ENCODE measurements around the gene PIK3AP1.

PIK3AP1 gene

GRCh38 chr10:96670786-96671185 lies 49.5 kb downstream of the PIK3AP1 start:
- no peak for DNase-seq

DNA sequence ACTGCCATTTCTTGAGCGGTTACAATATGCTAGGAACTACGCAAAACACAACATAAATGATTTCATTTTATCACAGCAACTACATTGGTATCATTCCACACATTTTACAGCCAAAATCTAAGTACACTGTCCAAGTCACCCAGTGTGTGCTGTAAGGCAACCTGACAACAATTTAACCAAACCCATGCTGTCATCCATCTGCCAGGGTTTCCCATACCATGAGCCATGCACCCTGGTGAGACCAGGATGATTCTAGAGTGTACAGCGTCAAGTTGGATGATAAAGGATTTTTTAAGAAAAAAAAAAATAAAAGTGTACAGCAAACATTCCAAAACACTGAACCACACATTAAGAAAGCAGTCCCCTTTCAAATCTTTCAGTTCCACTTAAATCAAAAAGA lies 52.9 kb downstream of the PIK3AP1 start:
- DNase-seq: no peak

DNA sequence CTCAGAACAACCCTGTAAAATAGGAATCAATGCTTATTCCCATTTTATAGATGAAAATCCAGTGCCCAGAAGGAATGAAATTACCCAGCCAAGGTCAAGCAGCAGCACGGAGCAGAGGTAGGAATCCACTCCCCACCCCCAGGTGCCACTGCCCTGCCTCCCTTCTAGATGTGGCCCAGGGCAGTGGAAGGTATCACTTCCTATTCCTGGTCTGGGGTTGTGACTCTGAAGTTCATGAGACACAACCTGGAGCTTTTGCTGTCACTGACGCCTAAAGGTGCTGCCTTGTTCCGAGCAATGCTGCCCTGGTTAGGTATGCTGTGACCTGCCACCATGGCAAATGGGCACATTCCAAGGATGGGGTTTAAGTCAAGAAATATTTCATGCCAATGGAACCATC lies 53.6 kb downstream of the PIK3AP1 start:
- DNase-seq: no peak

- DNase-seq: no peak
These were observed 55.0 kb downstream of the PIK3AP1 start for GRCh38 chr10:96665306-96665705.

- DNase-seq: peak; percentile 77
These were observed 55.8 kb downstream of the PIK3AP1 start for GRCh38 chr10:96664563-96664962.

- no peak for DNase-seq
These were observed 56.5 kb downstream of the PIK3AP1 start for GRCh38 chr10:96663797-96664196.

GRCh38 chr10:96661632-96662031 lies 58.7 kb downstream of the PIK3AP1 start:
- no peak for DNase-seq

DNA sequence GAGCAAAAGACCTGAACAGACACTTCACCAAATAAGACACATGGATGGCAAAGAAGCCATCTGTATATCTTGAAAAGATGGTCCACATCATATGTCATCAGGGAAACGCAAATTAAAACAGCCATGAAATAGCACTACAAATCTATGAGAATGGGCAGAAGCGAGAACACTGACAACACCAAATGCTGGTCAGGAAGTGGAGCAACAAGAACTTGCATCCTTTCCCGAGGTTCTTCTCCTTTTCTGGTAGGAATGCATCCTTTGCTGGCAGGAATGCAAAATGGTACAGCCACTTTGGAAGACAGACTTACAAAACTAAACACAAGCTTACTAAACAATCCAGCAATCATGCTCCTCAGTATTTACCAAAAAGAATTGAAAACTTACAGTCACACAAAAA lies 60.0 kb downstream of the PIK3AP1 start:
- DNase-seq: no peak

DNA sequence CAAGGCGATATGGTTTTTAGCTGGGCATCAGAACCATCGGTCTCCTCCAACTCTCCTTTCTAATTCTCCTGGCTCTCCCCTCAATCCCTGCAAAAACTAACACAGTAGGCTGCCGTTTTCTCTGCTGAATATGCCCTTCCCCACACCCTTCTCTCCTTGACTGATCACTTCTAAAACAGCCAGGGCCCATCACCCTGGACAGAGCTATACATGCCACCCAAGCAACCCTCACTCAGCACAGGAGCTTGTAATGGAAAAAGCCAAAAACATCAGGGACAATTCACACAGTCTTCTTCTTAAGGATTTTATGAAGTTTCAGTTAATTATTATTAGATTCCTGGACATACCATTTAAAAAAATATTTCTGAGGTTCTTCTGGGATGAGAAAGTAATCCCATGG lies 61.5 kb downstream of the PIK3AP1 start:
- DNase-seq: no peak

- DNase-seq: no peak
These were observed 62.9 kb downstream of the PIK3AP1 start for GRCh38 chr10:96657385-96657784.

DNA sequence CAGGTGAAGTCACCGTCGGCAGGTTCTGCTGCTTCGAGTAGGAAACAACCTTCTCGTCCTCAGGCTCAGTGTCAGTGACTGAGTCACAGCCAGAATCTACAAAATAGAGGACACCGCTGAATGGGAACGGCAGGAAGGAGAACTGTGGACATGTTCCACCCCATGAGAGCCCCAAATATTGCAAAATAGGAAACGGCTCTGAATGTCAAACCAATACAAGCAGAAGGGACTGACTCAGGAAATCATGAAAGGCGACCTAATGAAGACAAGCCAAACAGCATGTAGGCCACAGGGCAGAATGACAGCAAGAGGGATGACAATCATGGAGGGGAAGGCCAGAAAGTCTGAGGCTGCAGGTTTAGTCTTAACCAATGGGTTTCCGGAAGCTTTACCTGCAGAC lies 63.5 kb downstream of the PIK3AP1 start:
- DNase-seq: no peak

- DNase-seq: no peak
These were observed 64.1 kb downstream of the PIK3AP1 start for GRCh38 chr10:96656198-96656577.

DNA sequence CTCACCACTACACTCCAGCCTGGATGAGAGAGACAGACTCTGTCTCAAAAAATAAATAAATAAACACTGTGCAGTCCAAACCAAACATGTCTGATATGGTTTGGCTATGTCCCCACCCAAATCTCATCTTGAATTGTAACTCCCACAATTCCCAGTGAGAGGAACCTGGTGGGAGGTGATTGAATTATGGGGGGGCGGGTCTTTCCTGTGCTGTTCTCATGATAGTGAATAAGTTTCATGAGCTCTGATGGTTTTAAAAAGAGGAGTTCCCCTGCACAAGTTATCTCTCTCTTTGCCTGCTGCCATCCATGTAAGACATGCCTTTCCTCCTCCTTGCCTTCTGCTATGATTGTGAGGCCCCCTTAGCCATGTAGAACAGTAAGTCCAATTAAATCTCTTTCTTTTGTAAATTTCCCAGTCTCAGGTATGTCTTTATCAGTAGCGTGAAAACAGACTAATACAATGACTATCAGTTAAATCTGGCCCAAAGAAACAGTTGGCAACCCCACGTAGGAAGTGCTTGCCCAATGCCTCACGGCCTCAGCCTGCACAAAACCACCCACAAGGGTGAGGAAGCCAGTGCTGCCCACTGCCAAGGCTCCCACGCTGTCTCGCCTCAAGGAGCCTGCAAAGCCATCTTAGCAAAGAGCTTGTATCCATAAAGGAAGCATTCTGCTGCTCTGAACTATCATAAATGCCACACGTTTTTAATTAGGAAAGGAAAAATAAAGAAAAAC lies 64.7 kb downstream of the PIK3AP1 start:
- no peak for DNase-seq

- DNase-seq: peak; percentile 81
These were observed 68.3 kb downstream of the PIK3AP1 start for GRCh38 chr10:96651998-96652431.

DNA sequence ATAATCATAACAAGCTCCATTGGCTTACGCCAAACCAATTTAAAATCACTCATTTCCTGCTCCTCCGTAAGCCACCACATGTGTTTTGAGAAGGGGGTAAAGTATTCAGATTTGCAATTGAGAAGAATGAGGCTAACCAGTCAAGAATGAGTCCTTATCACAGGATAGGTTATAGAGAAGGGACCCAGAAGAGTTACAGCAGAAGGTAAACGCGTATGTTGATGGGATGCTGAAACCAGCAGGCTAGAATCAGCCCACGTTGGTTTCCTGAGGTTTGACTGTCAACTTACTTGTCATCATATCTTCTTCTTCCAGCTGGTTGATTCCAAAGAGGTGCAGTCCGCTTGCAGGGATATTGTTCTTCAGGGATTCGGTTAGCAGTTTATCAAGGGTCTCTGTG lies 69.4 kb downstream of the PIK3AP1 start:
- no peak for DNase-seq

DNA sequence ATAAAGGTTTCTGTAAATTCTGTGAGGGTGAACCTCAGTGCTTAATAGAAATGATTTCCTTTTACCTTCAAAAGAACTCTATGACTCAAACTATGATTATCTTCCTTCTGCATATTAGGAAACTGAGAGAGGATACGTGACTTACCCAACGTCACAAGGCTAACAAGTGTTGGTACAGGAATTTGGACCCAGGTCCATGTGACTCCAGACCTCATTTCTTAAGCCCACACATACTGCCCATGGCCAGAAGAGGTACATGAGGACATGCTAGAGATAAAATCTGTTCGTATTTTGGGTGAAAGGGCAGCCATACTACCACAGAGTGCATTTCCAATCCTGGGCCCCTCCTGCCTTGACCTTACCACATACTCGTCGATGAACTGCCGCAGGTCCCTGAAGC lies 72.0 kb downstream of the PIK3AP1 start:
- DNase-seq: no peak

- no peak for DNase-seq
These were observed 72.8 kb downstream of the PIK3AP1 start for GRCh38 chr10:96647466-96647865.

DNA sequence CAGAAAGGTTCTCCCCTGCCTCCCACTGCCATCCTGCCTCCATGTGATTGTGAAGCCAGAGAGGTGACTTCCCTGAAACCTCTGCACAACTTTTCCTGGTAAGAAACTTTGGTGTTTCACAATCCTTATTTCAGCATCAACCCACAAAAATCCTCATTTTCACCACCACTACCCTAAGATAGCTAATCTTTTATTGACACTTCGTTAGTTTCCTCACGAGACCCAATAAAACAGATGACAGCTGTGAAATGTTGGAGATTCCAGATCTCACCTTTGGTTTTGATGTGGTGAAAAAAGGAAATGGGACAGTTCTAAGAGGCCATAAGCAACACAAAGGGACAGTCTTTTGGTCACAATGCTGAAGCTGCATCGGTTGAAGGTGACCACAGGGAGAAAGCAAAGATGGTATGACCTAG lies 73.6 kb downstream of the PIK3AP1 start:
- no peak for DNase-seq

DNA sequence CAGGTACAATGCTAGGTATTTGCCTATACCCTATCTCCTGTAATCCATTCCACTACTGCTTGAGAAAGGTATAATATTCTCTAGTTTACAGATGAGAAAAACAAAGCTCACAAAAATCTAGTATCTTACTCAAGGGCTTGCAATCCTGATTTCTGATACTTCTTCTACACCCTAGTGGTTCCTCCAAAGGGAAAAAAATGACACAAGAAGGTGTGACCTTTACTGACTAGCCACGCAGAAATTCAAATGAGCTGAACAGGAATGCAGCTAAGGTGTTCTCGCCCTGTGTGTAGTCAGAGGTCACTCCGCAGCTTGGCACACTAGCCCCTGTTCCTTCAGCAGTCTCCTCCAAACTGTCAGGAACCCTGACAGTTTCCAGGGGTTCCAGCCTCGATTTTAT lies 74.0 kb downstream of the PIK3AP1 start:
- DNase-seq: no peak

- no peak for DNase-seq
These were observed 75.1 kb downstream of the PIK3AP1 start for GRCh38 chr10:96645191-96645721.

- no peak for DNase-seq
These were observed 76.4 kb downstream of the PIK3AP1 start for GRCh38 chr10:96643920-96644319.

GRCh38 chr10:96642973-96643372 lies 77.3 kb downstream of the PIK3AP1 start:
- DNase-seq: peak; percentile 82

DNA sequence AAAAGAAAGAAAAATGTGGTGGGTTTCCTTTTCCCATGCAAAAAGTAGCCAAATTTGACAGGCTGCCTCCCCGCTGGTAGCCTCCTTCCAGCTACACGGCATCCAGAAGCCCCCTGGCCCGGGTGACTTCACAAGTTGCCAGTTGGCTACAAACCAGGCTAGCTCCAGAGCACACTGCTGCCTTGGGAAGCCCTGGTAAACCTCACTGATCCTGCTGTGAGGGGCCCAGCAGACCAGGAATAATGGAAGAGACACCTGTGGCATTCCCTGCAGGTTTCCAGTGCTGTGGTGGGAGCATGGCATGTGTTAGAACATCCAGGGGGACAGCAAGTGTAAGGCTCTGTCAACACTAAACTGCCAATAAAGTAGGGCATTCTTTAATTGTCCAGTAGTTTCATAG lies 77.8 kb downstream of the PIK3AP1 start:
- no peak for DNase-seq

- no peak for DNase-seq
These were observed 78.7 kb downstream of the PIK3AP1 start for GRCh38 chr10:96641396-96642295.
